GM12872 (cell line): Measurements from ENCODE around the gene LAMB3.

Experiments used
- CTCF ChIP-seq: IDR thresholded peaks from 3 replicates; pipeline ENCODE4 v1.5.1; 2011; ENCODE audit warnings: low read depth, mild to moderate bottlenecking, low read length, moderate library complexity; ENCODE audit not compliant: insufficient read depth

Gene LAMB3

GRCh38 chr1:209621741-209622655 lies 30.2 kb downstream of the LAMB3 start:
- TF ChIP-seq CTCF, result no peak

- no peak for TF ChIP-seq CTCF
Observed at GRCh38 chr1:209621286-209621685, 30.9 kb downstream of the LAMB3 start.

- TF ChIP-seq CTCF, result no peak
Observed at GRCh38 chr1:209620487-209620884, 31.7 kb downstream of the LAMB3 start.

GRCh38 chr1:209619696-209620486 lies 32.3 kb downstream of the LAMB3 start:
- TF ChIP-seq CTCF, result no peak

- TF ChIP-seq CTCF, result no peak
Observed at GRCh38 chr1:209618756-209619420, 33.3 kb downstream of the LAMB3 start.

DNA sequence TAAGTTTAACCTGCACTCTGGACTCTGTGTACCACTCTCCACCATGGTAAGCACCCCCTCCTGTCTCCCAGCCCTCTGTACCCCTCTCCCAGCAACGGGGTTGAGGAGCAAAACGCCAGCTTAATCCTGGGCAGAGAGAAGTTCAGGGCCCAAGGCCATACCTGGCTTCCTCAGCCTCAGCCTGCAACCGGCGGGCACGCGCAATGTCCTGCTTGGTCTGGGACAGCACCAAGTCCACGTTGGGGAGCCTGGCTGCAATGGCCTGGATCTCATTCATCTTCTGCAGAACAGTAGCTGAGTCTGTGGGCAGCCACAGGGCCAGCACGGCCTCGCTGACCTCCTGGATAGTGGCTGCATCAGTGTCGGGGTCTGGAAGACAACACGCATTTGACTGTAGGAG lies 33.9 kb downstream of the LAMB3 start:
- TF ChIP-seq CTCF, result no peak

DNA sequence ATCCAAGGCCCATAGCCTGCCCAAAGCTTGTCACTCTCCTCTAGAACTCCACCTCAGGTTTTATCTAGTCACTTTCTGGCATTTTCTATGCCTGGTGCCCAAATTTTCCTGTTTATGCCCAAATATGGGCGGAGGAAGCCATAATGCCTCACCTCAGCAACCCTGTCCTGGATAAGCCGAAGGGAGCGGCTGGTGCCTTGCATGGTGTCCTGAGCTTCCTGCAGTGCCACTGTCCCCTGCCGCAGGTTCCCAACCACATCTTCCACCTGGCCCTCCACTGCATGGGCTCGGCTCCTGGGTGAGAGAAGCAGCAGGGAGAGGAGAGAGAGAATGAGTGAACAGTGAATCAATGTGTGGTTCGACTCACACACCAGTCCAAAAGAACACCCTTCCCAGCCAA lies 34.5 kb downstream of the LAMB3 start:
- no peak for TF ChIP-seq CTCF
